Progenitor cell of endocrine pancreas (in vitro differentiated cells): ENCODE measurements around the gene WAS. TPM values are rescaled to one million over a fixed set of nuclear protein-coding genes. Genes with fewer than 3 reads are reported as not detected.
"Not testable (repeated sequence)": the region's sequence is repeated elsewhere in the genome, so short reads cannot be mapped to it uniquely, and the experiment has no call there.

Source experiments
- DNase-seq: peaks from one replicate; pipeline ENCODE4 v3.0.0; 2021; ENCODE audit warnings: low spot score; ENCODE audit not compliant: unreplicated experiment
- H3K27ac Mint-ChIP-seq: 2 replicates; pipeline ENCODE4 v1.8.0; 2021; ENCODE audit warnings: mild to moderate bottlenecking, moderate library complexity, mixed read lengths
- H3K27me3 Mint-ChIP-seq: 2 replicates; pipeline ENCODE4 v1.8.0; 2021; ENCODE audit warnings: mixed read lengths
- H3K36me3 Mint-ChIP-seq: 2 replicates; pipeline ENCODE4 v1.8.0; 2022; ENCODE audit warnings: mixed read lengths; ENCODE audit not compliant: insufficient read depth
- H3K4me1 Mint-ChIP-seq: 2 replicates; pipeline ENCODE4 v1.8.0; 2021; ENCODE audit warnings: low read depth, mixed read lengths
- H3K4me3 Mint-ChIP-seq: 2 replicates; pipeline ENCODE4 v1.8.0; 2021; ENCODE audit warnings: low read depth, mild to moderate bottlenecking, moderate library complexity, mixed read lengths
- H3K9me3 Mint-ChIP-seq: 2 replicates; pipeline ENCODE4 v1.8.0; 2021; ENCODE audit warnings: low read depth, mixed read lengths
- total RNA-seq: library from RNA; stranded (reverse); gene quantifications from 2 replicates; pipeline ENCODE4 v1.2.1, GENCODE V29; 2021
- TF ChIP-seq, protein P1 (sequence below): fragments of 200-600 bp; sonication (generic); IDR thresholded peaks from one replicate; pipeline ENCODE4 v1.5.0; 2021; ENCODE audit warnings: antibody characterized with exemption, mild to moderate bottlenecking; ENCODE audit not compliant: unreplicated experiment

The WAS gene
- total RNA-seq, 1 donor from 2014 or later, result 1.2 TPM

GRCh38 chrX:48681539-48682183 is 1.9 kb upstream of the WAS start:
- peaks cover 19% of the 10 kb centered on the region for H3K9me3 Mint-ChIP-seq
- TF ChIP-seq, protein P1, sequence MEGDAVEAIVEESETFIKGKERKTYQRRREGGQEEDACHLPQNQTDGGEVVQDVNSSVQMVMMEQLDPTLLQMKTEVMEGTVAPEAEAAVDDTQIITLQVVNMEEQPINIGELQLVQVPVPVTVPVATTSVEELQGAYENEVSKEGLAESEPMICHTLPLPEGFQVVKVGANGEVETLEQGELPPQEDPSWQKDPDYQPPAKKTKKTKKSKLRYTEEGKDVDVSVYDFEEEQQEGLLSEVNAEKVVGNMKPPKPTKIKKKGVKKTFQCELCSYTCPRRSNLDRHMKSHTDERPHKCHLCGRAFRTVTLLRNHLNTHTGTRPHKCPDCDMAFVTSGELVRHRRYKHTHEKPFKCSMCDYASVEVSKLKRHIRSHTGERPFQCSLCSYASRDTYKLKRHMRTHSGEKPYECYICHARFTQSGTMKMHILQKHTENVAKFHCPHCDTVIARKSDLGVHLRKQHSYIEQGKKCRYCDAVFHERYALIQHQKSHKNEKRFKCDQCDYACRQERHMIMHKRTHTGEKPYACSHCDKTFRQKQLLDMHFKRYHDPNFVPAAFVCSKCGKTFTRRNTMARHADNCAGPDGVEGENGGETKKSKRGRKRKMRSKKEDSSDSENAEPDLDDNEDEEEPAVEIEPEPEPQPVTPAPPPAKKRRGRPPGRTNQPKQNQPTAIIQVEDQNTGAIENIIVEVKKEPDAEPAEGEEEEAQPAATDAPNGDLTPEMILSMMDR, result no peak

DNA sequence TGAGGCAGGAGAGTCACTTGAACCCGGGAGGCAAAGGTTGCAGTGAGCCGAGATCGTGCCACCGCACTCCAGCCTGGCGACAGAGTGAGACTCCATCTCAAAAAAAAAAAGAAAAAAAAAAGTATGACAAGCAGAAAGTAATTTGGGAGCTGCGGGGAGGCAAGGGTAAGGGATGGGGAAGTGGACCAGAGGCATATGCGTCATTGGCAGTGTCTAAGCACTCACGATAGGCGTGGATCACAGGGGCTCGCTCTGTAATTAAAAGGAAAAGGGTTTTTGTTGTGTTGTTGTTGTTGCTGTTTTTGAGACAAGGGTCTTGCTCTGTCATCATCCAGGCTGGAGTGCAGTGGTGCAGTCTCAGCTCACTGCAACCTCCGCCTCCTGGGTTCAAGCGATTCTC is 804 bp upstream of the WAS start:
- H3K4me1 Mint-ChIP-seq, H3K36me3 Mint-ChIP-seq, H3K27ac Mint-ChIP-seq, DNase-seq, H3K4me3 Mint-ChIP-seq: not testable (repeated sequence)
- Mint-ChIP-seq H3K9me3 (peaks cover 28% of the 10 kb centered on the region), H3K27me3 (peaks cover 35% of the 10 kb centered on the region)

More at GRCh38 chrX:48681539-48682183, 1.9 kb upstream of the WAS start:
- DNase-seq, result no peak
- H3K4me1 Mint-ChIP-seq, result peaks cover 10% of the 10 kb centered on the region
- no peak overlapping the region for H3K27ac Mint-ChIP-seq
- no peaks in the 10 kb centered on the region for H3K36me3 Mint-ChIP-seq
- H3K27me3 Mint-ChIP-seq, result peaks cover 24% of the 10 kb centered on the region
- H3K4me3 Mint-ChIP-seq, result no peak overlapping the region

GRCh38 chrX:48684134-48684533 is 535 bp downstream of the WAS start:
- H3K9me3 Mint-ChIP-seq, result peaks cover 28% of the 10 kb centered on the region
- no peak overlapping the region for H3K27ac Mint-ChIP-seq
- no peak for DNase-seq
- peaks cover 1% of the 10 kb centered on the region for H3K36me3 Mint-ChIP-seq
- no peaks in the 10 kb centered on the region for H3K4me1 Mint-ChIP-seq
- TF ChIP-seq, protein P1, result no peak
- no peak overlapping the region for H3K4me3 Mint-ChIP-seq
- H3K27me3 Mint-ChIP-seq, result peaks cover 38% of the 10 kb centered on the region

DNA sequence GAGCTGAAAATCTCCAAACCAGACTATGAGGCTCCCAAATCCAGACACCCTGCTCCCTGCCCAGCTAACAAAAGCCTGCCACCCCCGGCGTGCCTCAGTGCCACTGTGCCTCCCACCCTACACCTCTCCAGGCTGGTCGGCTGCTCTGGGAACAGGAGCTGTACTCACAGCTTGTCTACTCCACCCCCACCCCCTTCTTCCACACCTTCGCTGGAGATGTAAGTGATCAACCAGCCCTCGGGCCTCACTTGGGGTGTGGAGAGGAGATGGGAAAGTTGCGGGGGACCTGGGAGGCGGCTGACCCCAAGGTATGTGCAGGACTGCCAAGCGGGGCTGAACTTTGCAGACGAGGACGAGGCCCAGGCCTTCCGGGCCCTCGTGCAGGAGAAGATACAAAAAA is 1.8 kb downstream of the WAS start:
- no peak for DNase-seq
- TF ChIP-seq, protein P1, result no peak

DNA sequence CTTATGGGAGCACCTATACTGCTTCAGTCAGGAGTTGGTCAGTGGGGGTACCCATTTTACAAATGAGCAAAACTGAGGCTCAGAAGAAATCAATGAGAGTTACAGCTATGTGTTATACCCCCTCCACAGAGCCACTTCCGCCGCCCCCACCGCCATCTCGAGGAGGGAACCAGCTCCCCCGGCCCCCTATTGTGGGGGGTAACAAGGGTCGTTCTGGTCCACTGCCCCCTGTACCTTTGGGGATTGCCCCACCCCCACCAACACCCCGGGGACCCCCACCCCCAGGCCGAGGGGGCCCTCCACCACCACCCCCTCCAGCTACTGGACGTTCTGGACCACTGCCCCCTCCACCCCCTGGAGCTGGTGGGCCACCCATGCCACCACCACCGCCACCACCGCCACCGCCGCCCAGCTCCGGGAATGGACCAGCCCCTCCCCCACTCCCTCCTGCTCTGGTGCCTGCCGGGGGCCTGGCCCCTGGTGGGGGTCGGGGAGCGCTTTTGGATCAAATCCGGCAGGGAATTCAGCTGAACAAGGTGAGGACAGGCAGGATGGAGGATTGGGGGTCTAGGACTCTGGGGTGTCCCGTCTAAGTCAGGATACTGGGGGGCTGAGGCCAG is 5.0 kb downstream of the WAS start:
- TF ChIP-seq, protein P1, result no peak
- no peak for DNase-seq
- H3K4me3 Mint-ChIP-seq, result no peak overlapping the region
- H3K27me3 Mint-ChIP-seq, result peaks cover 54% of the 10 kb centered on the region
- no peak overlapping the region for H3K27ac Mint-ChIP-seq
- H3K9me3 Mint-ChIP-seq, result peaks cover 27% of the 10 kb centered on the region
- H3K4me1 Mint-ChIP-seq, result no peaks in the 10 kb centered on the region
- peaks cover 1% of the 10 kb centered on the region for H3K36me3 Mint-ChIP-seq

More for the DNA sequence above, 1.8 kb downstream of the WAS start:
- H3K27me3 Mint-ChIP-seq, result peaks cover 38% of the 10 kb centered on the region
- no peaks in the 10 kb centered on the region for H3K4me1 Mint-ChIP-seq
- peaks cover 26% of the 10 kb centered on the region for H3K9me3 Mint-ChIP-seq
- no peak overlapping the region for H3K4me3 Mint-ChIP-seq
- peaks cover 1% of the 10 kb centered on the region for H3K36me3 Mint-ChIP-seq
- no peak overlapping the region for H3K27ac Mint-ChIP-seq
